Measurements from ENCODE around the gene STX19.

STX19 gene

GRCh38 chr3:94036909-94037507 lies 8.6 kb upstream of the STX19 start:
- peak; percentile 6 for DNase-seq (ENCODE audit: low read depth, low spot score)
- no peak overlapping the region for H3K27ac ChIP-seq

DNA sequence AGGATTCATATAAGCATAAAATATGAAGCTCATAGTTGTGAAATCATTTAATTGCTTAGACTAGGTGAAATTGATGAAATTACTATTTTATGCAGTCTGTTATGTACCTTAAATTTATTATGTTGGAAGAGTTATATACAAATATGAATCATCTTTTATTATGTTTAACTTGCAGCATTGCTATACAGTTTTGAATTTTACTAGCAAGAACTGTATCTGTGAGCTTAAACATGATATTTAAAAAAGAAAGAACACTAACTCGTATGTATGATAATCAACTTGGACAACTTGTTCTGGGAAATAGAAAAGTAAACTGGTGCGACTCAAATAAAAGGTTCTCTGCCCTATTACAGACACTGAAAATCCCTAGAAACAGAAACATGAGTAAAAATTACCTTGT lies 1.8 kb downstream of the STX19 start:
- H3K27ac ChIP-seq, result no peak overlapping the region
- no peak for DNase-seq (ENCODE audit: low read depth, low spot score)

GRCh38 chr3:94024385-94024784 lies 4.0 kb downstream of the STX19 start:
- H3K27ac ChIP-seq, result no peak overlapping the region
- DNase-seq (ENCODE audit: low read depth, low spot score), result no peak

- no peak for DNase-seq (ENCODE audit: low read depth, low spot score)
Measured at GRCh38 chr3:94020293-94020692, 8.1 kb downstream of the STX19 start.

GRCh38 chr3:94019659-94020058 lies 8.7 kb downstream of the STX19 start:
- H3K27ac ChIP-seq, result no peak overlapping the region
- no peak for DNase-seq (ENCODE audit: low read depth, low spot score)

More at GRCh38 chr3:94020293-94020692, 8.1 kb downstream of the STX19 start:
- no peak overlapping the region for H3K27ac ChIP-seq

DNA sequence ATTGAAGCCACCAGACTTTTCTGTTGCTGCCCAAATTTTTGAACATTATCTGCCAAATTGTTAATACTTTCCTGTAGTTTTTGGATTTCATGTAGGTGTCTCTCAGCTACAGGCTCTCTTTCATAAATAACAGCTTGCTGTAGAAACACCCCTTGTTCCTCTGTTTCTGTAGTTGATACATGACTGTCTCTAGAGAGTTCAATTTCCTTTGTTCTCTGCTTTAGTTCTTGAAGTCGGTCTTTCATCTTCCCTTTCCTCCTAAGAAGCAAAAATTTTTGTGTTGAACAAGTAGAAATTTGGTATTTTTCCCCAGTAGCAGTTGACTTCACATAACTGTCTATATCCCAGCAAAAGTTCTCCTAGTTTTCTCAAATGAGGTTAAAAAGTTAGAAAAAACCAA lies 13.4 kb downstream of the STX19 start:
- no peak for DNase-seq (ENCODE audit: low read depth, low spot score)
- no peak overlapping the region for H3K27ac ChIP-seq

GRCh38 chr3:94012185-94012584 lies 16.2 kb downstream of the STX19 start:
- H3K27ac ChIP-seq, result no peak overlapping the region
- no peak for DNase-seq (ENCODE audit: low read depth, low spot score)

- DNase-seq (ENCODE audit: low read depth, low spot score), result no peak
- H3K27ac ChIP-seq, result no peak overlapping the region
Measured at GRCh38 chr3:94011233-94011711, 17.1 kb downstream of the STX19 start.

DNA sequence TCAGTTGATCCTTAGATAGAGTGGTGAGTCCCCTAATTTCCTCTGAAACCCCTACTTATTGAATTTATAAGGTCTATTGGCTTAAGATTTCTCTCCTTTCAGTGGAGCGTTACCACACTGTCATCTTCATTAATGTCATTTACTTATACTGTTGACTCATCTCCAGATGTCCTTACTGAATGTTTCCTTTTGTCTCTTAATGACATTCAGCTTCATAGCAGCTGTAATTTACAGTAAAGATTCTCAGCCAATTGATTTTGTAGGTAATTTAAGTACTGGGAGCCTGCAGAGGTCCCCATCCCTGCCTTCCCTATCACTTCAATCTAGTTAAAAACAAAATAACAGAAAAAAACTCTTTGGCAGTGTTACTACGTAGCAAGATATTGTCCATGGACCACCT lies 18.8 kb downstream of the STX19 start:
- DNase-seq (ENCODE audit: low read depth, low spot score), result no peak
- H3K27ac ChIP-seq, result no peak overlapping the region

DNA sequence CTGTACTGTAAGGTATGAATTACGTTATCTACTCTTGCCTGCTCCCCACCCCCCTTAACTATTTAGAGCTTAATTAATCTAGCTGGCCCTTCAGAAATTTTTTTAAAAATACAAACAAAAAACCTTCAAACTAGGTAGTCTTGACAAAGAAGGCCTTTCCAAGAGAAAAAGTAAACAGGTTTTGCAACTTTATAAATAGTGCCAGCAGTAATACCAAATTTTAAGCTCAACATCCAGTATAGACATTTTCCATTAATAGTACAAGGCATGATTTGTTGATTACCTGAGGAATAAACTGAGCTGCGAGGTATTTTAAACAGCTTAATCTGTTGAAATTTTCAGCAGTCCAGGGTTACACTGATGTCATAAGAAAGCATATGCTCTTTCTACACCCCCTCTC lies 20.1 kb downstream of the STX19 start:
- DNase-seq (ENCODE audit: low read depth, low spot score), result no peak
- no peak overlapping the region for H3K27ac ChIP-seq

GRCh38 chr3:94004301-94004910 lies 24.0 kb downstream of the STX19 start:
- no peak overlapping the region for H3K27ac ChIP-seq
- peak; percentile 22 for DNase-seq (ENCODE audit: low read depth, low spot score)

DNA sequence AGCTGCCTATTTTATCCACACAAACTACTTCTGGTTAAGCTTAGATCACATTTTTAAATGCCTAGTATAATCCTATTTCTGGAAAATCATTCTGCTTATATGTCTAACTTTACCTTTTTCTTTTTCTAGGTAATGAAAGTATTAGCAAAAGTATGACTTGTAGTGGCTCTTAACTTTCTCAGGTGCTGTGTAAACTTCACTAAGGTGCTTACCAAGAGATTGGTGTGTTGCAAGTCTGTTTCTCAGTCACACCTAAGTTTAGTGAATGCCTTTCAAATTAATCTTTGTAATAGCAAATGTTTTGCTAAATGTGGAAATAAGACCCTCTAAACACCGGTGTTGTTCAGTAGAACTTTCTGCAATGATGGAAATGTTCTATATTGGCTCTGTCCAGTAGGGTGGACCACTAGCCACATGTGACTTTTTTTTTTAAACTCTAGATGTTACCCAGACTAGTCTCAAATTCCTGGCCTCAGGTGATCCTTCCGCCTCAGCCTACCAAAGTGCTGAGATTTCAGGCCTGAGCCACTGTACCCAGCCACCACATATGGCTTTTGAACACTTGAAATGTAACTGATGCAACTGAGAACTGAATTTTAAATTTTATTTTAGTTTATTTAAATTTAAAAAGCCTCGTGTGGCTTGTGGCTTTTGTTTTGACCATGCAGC lies 26.4 kb downstream of the STX19 start:
- DNase-seq (ENCODE audit: low read depth, low spot score), result no peak
- H3K27ac ChIP-seq, result no peak overlapping the region

DNA sequence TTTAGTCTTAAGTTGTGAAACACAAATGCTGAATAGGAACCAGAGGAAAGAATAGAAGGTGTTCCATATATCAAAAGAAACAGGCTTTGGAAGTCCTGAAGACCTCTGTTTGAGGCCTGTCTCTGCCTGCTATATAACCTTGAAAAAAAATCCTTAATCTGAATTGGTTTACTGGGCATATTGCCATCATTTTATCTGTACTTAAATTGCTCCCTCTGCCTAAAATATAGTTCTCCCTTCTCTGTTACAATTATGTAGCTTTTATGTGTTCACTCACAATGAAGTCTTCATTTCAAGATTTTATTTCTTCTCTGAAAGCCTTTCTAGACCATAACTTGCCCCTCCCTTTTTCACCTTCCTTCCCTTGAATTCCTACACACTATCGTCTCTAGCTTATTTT lies 27.2 kb downstream of the STX19 start:
- H3K27ac ChIP-seq, result no peak overlapping the region
- DNase-seq (ENCODE audit: low read depth, low spot score), result no peak

DNA sequence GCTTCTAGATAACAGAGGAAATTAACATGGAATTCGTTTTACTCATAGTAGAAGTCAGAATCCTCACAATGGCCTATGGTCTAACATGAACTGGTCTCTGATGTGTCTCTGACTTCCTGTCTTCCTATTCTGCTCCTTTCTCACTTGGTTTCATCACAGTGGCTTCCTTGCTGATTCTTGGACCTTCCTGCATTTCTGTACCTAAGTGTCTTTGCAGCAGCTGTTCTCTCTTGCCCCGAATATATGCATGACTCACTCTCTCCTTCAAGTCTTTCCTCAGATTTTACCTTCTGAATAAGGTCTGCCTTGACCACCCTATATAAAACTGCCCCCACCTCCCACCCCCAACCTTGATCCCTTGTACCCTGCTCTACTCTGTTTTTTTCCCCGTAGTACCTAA lies 34.3 kb downstream of the STX19 start:
- H3K27ac ChIP-seq, result no peak overlapping the region
- DNase-seq (ENCODE audit: low read depth, low spot score), result no peak

DNA sequence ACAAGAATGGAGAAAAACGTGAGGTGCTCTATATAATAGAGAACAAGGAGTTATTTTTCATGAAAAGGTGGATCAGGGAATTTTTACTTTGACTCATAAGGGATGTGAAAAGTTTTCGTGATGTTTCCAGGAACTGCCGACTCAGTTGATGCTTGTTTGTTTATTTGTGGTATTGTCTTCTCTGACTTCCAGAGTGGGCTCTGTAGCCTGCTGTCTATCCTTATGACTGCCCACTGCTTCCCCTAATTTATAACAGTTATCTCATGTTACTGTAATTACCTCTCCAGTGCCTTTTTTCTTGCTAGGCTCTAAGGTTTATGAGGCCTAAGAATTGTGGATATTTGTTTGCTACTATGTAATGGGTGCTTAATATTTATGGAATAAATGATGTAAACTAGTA lies 36.2 kb downstream of the STX19 start:
- DNase-seq (ENCODE audit: low read depth, low spot score), result no peak
- H3K27ac ChIP-seq, result no peak overlapping the region

- DNase-seq (ENCODE audit: low read depth, low spot score), result no peak
Measured at GRCh38 chr3:93991631-93992030, 36.8 kb downstream of the STX19 start.

DNA sequence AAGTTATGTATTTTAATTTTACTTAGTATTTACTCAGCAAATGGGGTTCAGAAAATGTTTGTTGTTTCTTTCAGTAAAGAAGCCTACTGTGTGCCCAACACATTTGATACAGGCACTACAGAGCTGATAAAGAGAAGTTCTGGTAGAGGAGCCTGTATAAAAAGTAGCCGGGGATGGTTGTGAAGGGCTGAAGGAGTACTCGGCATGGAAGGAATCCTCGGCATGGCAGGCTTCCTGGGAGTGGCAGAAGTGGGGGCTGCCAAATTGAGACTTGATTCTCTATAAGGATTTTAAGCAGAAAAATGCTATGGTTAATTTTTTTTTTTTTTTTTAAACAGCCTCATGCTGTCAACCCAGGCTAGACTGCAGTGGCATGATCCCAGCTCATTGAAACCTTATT lies 39.2 kb downstream of the STX19 start:
- DNase-seq (ENCODE audit: low read depth, low spot score), result no peak
- no peak overlapping the region for H3K27ac ChIP-seq

More at GRCh38 chr3:93991631-93992030, 36.8 kb downstream of the STX19 start:
- no peak overlapping the region for H3K27ac ChIP-seq

DNA sequence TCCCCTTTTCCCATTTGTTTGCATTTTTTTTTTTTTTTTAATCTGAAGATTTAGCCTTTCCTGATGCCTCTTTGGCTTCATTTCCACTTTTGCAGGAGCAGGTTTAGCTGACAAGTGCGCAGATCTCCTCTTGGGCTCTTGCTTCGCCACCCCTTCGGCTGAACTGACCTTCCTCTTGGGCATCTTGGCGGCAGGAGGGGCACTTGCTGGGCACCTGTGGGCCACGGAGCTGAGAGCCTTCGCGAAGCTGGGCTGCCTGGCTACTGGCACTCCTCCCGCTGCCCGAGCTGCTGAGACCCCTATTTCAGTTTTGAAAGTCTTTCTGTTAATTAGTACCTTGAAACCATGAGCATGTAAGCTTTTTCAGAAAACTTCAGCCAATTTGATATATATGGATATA lies 39.6 kb downstream of the STX19 start:
- no peak overlapping the region for H3K27ac ChIP-seq
- DNase-seq (ENCODE audit: low read depth, low spot score), result no peak

DNA sequence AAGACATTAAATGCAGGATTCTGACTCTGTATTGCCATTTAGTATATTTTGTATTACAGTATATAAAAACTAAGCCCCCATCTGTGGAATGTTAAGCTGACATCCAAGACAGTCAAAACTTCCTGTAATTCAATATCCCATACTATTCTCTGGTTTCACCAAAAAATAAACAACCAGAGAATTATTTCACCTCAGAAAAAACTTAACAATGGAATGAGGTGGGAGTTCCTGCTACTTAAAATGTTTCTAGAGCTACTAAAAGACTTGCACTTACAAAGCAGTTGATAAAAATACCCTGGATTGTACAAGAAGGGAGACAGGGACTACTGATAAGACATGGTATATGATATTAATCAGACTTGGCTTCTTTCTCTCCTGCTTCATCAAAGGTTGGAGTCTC lies 40.1 kb downstream of the STX19 start:
- no peak overlapping the region for H3K27ac ChIP-seq
- DNase-seq (ENCODE audit: low read depth, low spot score), result no peak

- H3K27ac ChIP-seq, result no peak overlapping the region
- no peak for DNase-seq (ENCODE audit: low read depth, low spot score)
Measured at GRCh38 chr3:93984618-93985017, 43.8 kb downstream of the STX19 start.

GRCh38 chr3:93983408-93983807 lies 45.0 kb downstream of the STX19 start:
- H3K27ac ChIP-seq, result no peak overlapping the region
- no peak for DNase-seq (ENCODE audit: low read depth, low spot score)

DNA sequence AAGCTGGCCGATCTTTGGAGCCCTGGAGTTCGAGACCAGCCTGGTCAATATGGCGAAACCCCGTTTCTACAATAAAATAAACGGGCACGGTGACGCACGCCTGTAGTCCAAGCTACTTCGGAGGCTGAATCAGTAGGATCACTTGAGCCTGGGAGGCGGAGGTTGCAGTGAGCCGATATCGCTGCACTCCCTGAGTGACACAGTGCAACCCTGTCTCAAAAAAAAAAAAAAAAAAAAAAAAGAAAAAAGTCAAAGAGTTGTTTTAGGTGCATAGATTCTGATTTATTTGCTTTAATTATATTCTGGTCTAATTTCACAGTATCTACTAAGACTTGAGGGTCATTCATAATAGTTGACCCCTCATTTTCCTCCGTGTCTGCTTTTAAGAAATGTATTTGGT lies 46.7 kb downstream of the STX19 start:
- DNase-seq (ENCODE audit: low read depth, low spot score), result no peak
- no peak overlapping the region for H3K27ac ChIP-seq

Measured in epithelial cell of prostate (primary cell).